ENCODE data around the gene HEY2.

DNA sequence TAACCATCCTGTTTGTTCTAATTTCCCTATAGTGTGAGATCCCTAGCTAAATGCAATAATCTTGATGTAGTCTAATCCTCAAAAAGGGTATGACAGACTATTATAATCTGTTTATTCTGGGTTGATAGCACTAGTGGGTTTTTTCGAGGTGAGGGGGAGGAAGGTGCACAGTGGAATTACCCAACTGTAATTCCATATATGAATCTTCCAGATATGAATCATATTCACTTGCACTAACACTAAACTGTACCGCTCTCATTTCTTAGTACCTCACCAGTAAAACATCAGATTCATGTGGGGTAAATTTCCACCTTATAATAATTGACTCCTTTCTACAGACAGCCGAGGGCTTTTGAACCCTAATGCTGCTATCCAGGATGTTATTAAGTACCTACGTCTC is 57.9 kb downstream of the HEY2 start:
- no peak for TF ChIP-seq POLR2A (IDR thresholded peaks at IDR 0.05; ENCODE audit: low read depth, low read length)
- TF ChIP-seq CTCF (IDR thresholded peaks at IDR 0.05; ENCODE audit: extremely low read depth in 1 of 2, insufficient read depth in 1 of 2, low read depth in 1 of 2, low read length in 2 of 2), result no peak

Measured in endothelial cell of umbilical vein (primary cell).